ENCODE results near the gene APLNR. TPM values are rescaled to one million over a fixed set of nuclear protein-coding genes. Genes with fewer than 3 reads are reported as not detected.

Gene APLNR
- polyA plus RNA-seq, 1 of the 3 experiments (the other 2 are of a cell fraction), result 0.03 TPM

GRCh38 chr11:57197762-57198161 is 39.3 kb downstream of the APLNR start:
- Histone ChIP-seq H3F3A (replicated peaks; ENCODE audit: insufficient read depth) (no peaks in the 10 kb centered on the region), H3K4me1 (ENCODE audit: control insufficient read depth in 1 of 2, insufficient read depth in 2 of 2, low read depth in 1 of 2, low read length in 1 of 2) (peaks cover 0 to 12% of the 10 kb centered on the region in 2 experiments; a peak in 1 of 4 replicates), H3K9me3 (no peaks in the 10 kb centered on the region), H3K27me3 (ENCODE audit: insufficient read depth) (no peaks in the 10 kb centered on the region; the same call in 1 of the 2 replicates), H3K9me2 (no peaks in the 10 kb centered on the region), H3K9ac (no peak overlapping the region), H2AFZ (ENCODE audit: low read depth) (no peak overlapping the region), H3K4me3 (ENCODE audit: low read depth in 2 of 2, low read length in 1 of 2) (no peak overlapping the region), H3K4me2 (no peak overlapping the region), H3K27ac (ENCODE audit: low read depth in 2 of 2, low read length in 1 of 2) (peak overlapping the region in 1 of 2 experiments; percentile 84; a peak in 2 of 4 replicates), H3K79me2 (ENCODE audit: insufficient read depth) (no peaks in the 10 kb centered on the region), H4K20me1 (ENCODE audit: insufficient read depth) (no peaks in the 10 kb centered on the region), H3K36me3 (replicated peaks in 1 of 2; ENCODE audit: control insufficient read depth in 1 of 2, insufficient read depth in 2 of 2, low read length in 1 of 2) (no peaks in the 10 kb centered on the region)
- TF ChIP-seq USF1 (IDR thresholded peaks at IDR 0.05; ENCODE audit: borderline replicate concordance, low read depth) (no peak), USF2 (IDR thresholded peaks at IDR 0.05; ENCODE audit: borderline replicate concordance, low read depth, low read length) (no peak), SIN3A (IDR thresholded peaks at IDR 0.05; ENCODE audit: borderline replicate concordance, low read depth, low read length) (no peak), GATA2 (CRISPR knock-in tag; IDR thresholded peaks at IDR 0.05) (no peak), PBX3 (IDR thresholded peaks at IDR 0.05) (no peak), GABPA (IDR thresholded peaks at IDR 0.05; ENCODE audit: low read depth) (no peak)
- whole genome bisulfite sequencing (ENCODE audit: low lambda C conversion rate), result 42% methylated on average over 2 of the region's 2 CpGs
- POLR2A ChIA-PET, result no interaction called here
- CTCF ChIA-PET, result interaction anchor here (1.4 to 1.9 kb wide), 3 partner anchors 15 to 54 kb away, joined by 3 to 5 read pairs (median 4); no protein-coding TSS in a partner anchor
- no peak for DNase-seq

GRCh38 chr11:57196596-57196995 is 40.5 kb downstream of the APLNR start:
- no peak for TF ChIP-seq IRF3 (IDR thresholded peaks at IDR 0.05; ENCODE audit: low read depth, low read length)

More at GRCh38 chr11:57196596-57196995, 40.5 kb downstream of the APLNR start:
- WGBS (ENCODE audit: low lambda C conversion rate), result 67% methylated on average over 6 of the region's 6 CpGs
- no peak overlapping the region for H3K4me3 ChIP-seq (ENCODE audit: low read depth in 2 of 2, low read length in 1 of 2)
- no peaks in the 10 kb centered on the region for H3K9me3 ChIP-seq
- H3K79me2 ChIP-seq (ENCODE audit: insufficient read depth), result no peaks in the 10 kb centered on the region
- no peak overlapping the region for H2AFZ ChIP-seq (ENCODE audit: low read depth)
- peaks cover 0 to 8% of the 10 kb centered on the region in 2 experiments; a peak in 1 of 4 replicates for H3K4me1 ChIP-seq (ENCODE audit: control insufficient read depth in 1 of 2, insufficient read depth in 2 of 2, low read depth in 1 of 2, low read length in 1 of 2)
- no peak overlapping the region for H3K9ac ChIP-seq
- H3K36me3 ChIP-seq (replicated peaks in 1 of 2; ENCODE audit: control insufficient read depth in 1 of 2, insufficient read depth in 2 of 2, low read length in 1 of 2), result no peaks in the 10 kb centered on the region
- no peak for DNase-seq
- H3F3A ChIP-seq (replicated peaks; ENCODE audit: insufficient read depth), result no peaks in the 10 kb centered on the region
- POLR2A ChIA-PET, result no interaction called here
- H3K27ac ChIP-seq (ENCODE audit: low read depth in 2 of 2, low read length in 1 of 2), result peak overlapping the region in 1 of 2 experiments; percentile 84; a peak in 2 of 4 replicates
- no peaks in the 10 kb centered on the region for H4K20me1 ChIP-seq (ENCODE audit: insufficient read depth)
- CTCF ChIA-PET, result interaction anchor here (1.0 to 1.9 kb wide), 3 partner anchors 14 to 53 kb away, joined by 3 to 5 read pairs (median 3); no protein-coding TSS in a partner anchor
- H3K4me2 ChIP-seq, result no peak overlapping the region
- H3K27me3 ChIP-seq (ENCODE audit: insufficient read depth), result no peaks in the 10 kb centered on the region; the same call in 1 of the 2 replicates
- no peaks in the 10 kb centered on the region for H3K9me2 ChIP-seq
